Measurements from ENCODE around the gene RUNDC3A. TPM values are rescaled to one million over a fixed set of nuclear protein-coding genes. Genes with fewer than 3 reads are reported as not detected.

RUNDC3A gene
- total RNA-seq, 1 donor from 2014 or later, result 0.58 TPM

DNA sequence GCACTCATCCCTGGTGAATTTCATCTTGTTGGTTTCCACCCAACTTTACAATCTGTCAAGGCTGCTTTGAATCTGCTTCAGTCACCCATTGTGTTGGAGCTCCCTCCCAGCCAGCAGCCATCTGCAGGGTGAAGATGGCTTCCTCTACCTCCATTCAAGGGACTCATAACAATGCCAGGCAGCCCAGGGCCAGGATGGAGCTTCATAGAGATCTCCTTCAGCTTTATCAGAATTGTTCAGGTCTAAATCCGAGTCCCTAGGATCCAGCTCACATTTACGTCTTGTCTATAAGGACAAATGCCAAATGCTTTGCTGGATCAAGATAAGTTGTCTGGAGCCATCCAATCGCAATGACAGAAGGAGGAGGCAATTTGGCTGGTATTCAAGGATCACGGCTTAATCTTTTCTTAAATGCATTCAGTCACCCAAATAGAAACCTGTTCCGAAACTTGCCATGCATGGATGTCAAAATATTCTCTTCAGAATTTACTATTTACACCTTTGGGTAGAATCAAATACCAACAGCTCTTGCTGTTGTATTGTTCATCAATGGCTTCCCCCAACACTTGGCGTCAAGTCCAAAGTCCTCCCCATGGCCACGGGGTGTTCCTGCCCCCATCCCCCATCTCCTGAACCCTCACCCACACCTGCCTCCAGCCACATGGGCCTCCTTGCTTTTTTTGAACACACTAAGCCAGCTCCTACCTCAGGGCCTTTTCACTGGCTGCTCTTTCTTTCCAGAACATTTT lies 59.0 kb downstream of the RUNDC3A start:
- Histone ChIP-seq H3K27ac (no peak overlapping the region), H4K20me1 (ENCODE audit: low read depth) (peaks cover 6% of the 10 kb centered on the region), H3K36me3 (no peaks in the 10 kb centered on the region), H3K4me3 (no peak overlapping the region), H3K27me3 (peaks cover 33% of the 10 kb centered on the region), H3K4me1 (peaks cover 3% of the 10 kb centered on the region), H3F3A (ENCODE audit: low read depth) (peaks cover 10% of the 10 kb centered on the region), H3K9me3 (ENCODE audit: low read depth) (no peaks in the 10 kb centered on the region), H3K9ac (no peak overlapping the region), H2AFZ (replicated peaks) (no peak overlapping the region), H3K79me2 (ENCODE audit: low read depth) (peaks cover 11% of the 10 kb centered on the region), H3K4me2 (no peak overlapping the region)
- DNase-seq (ENCODE audit: low spot score), result no peak
- Mint-ChIP-seq H3K36me3 (no peaks in the 10 kb centered on the region), H3K4me3 (no peak overlapping the region), H3K4me1 (peaks cover 8% of the 10 kb centered on the region), H3K9me3 (peaks cover 3% of the 10 kb centered on the region), H3K27ac (no peak overlapping the region), H3K27me3 (ENCODE audit: insufficient read depth, low read depth) (peaks cover 26% of the 10 kb centered on the region)
- no peak for TF ChIP-seq EZH2phosphoT487 (IDR thresholded peaks at IDR 0.05)
- TF ChIP-seq, protein P1, sequence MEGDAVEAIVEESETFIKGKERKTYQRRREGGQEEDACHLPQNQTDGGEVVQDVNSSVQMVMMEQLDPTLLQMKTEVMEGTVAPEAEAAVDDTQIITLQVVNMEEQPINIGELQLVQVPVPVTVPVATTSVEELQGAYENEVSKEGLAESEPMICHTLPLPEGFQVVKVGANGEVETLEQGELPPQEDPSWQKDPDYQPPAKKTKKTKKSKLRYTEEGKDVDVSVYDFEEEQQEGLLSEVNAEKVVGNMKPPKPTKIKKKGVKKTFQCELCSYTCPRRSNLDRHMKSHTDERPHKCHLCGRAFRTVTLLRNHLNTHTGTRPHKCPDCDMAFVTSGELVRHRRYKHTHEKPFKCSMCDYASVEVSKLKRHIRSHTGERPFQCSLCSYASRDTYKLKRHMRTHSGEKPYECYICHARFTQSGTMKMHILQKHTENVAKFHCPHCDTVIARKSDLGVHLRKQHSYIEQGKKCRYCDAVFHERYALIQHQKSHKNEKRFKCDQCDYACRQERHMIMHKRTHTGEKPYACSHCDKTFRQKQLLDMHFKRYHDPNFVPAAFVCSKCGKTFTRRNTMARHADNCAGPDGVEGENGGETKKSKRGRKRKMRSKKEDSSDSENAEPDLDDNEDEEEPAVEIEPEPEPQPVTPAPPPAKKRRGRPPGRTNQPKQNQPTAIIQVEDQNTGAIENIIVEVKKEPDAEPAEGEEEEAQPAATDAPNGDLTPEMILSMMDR (IDR thresholded peaks at IDR 0.05), result no peak
- TF ChIP-seq EZH2 (IDR thresholded peaks at IDR 0.05), result no peak

Small RNAs within 50 kb of the gene (small RNA-seq; reads per million reads assigned to genes)
- gene RF00012, result not detected
- gene RN7SL507P, result 0.09 reads per million
- not detected for gene RNU6-453P

Other genes starting within 250 kb of the RUNDC3A start
- 69.6 and 76.7 TPM in 2 replicates for gene LSM12, start 241.9 kb upstream of the RUNDC3A start, total RNA-seq (ENCODE audit: low replicate concordance)
- 16.6 and 55.1 TPM in 2 replicates for gene G6PC3, start 237.9 kb upstream of the RUNDC3A start, total RNA-seq (ENCODE audit: low replicate concordance)
- 23.6 and 71.0 TPM in 2 replicates for gene HDAC5, start 185.0 kb upstream of the RUNDC3A start, total RNA-seq (ENCODE audit: low replicate concordance)
- gene HROB, start 166.7 kb upstream of the RUNDC3A start, total RNA-seq (ENCODE audit: low replicate concordance), result 6.5 and 11.0 TPM in 2 replicates
- not detected in 2 replicates for gene ASB16, start 137.9 kb upstream of the RUNDC3A start, total RNA-seq (ENCODE audit: low replicate concordance)
- gene TMUB2, start 121.6 kb upstream of the RUNDC3A start, total RNA-seq (ENCODE audit: low replicate concordance), result 16.6 and 26.3 TPM in 2 replicates
- 38.9 and 73.6 TPM in 2 replicates for gene ATXN7L3, start 108.7 kb upstream of the RUNDC3A start, total RNA-seq (ENCODE audit: low replicate concordance)
- 23.7 and 32.9 TPM in 2 replicates for gene UBTF, start 88.9 kb upstream of the RUNDC3A start, total RNA-seq (ENCODE audit: low replicate concordance)
- gene SLC4A1, start 40.5 kb upstream of the RUNDC3A start, total RNA-seq (ENCODE audit: low replicate concordance), result not detected in 2 replicates
- 61.2 and 146 TPM in 2 replicates for gene SLC25A39, start 16.2 kb downstream of the RUNDC3A start, total RNA-seq (ENCODE audit: low replicate concordance)
- gene GRN, start 36.7 kb downstream of the RUNDC3A start, total RNA-seq (ENCODE audit: low replicate concordance), result 28.2 and 98.6 TPM in 2 replicates
- gene FAM171A2, start 55.3 kb downstream of the RUNDC3A start, total RNA-seq (ENCODE audit: low replicate concordance), result 18.1 and 68.1 TPM in 2 replicates
- 4.7 and 8.0 TPM in 2 replicates for gene ITGA2B, start 81.0 kb downstream of the RUNDC3A start, total RNA-seq (ENCODE audit: low replicate concordance)
- 41.4 and 44.1 TPM in 2 replicates for gene GPATCH8, start 194.8 kb downstream of the RUNDC3A start, total RNA-seq (ENCODE audit: low replicate concordance)
- gene FZD2, start 248.9 kb downstream of the RUNDC3A start, total RNA-seq (ENCODE audit: low replicate concordance), result 56.6 and 188 TPM in 2 replicates